Muscle of leg (tissue), 11 donors: Measurements from ENCODE around the gene PRRX2. TPM values are rescaled to one million over a fixed set of nuclear protein-coding genes. Genes with fewer than 3 reads are reported as not detected.

Experiments used
- DNase-seq: peaks from one replicate; pipeline ENCODE4 v3.0.0; 2013
- H3K27ac ChIP-seq: one replicate; pipeline ENCODE4 v1.5.1; 2013; ENCODE audit warnings: mild to moderate bottlenecking, low read length, control low read depth
- H3K27me3 ChIP-seq: one replicate; pipeline ENCODE4 v1.6.1; 2013; ENCODE audit warnings: low read length; ENCODE audit not compliant: control insufficient read depth, insufficient read depth
- H3K36me3 ChIP-seq: one replicate; pipeline ENCODE4 v1.6.1; 2013; ENCODE audit warnings: low read length; ENCODE audit not compliant: control insufficient read depth, insufficient read depth
- H3K4me1 ChIP-seq: one replicate; pipeline ENCODE4 v1.6.1; 2013; ENCODE audit warnings: low read length; ENCODE audit not compliant: control insufficient read depth, insufficient read depth
- H3K4me3 ChIP-seq: one replicate; pipeline ENCODE4 v1.5.1; 2013; ENCODE audit warnings: low read length, control low read depth
- H3K9me3 ChIP-seq: replicated peaks from 2 replicates; pipeline ENCODE4 v1.6.1; 2013; ENCODE audit warnings: low read depth, low read length; ENCODE audit not compliant: control insufficient read depth
- WGBS: methylation state at CpG from one replicate; pipeline ENCODE4 v1.1.5; 2013; ENCODE audit warnings: missing lambda C conversion rate; ENCODE audit not compliant: insufficient coverage; 5-methylcytosine and 5-hydroxymethylcytosine counted together
- polyA plus RNA-seq, 8 donors: library from polyadenylated mRNA; unstranded; fragments of 120-200 nt; gene quantifications; one replicate each; pipeline versions ENCODE4 v1.2.1 to v1.2.3, GENCODE V29; 2013; ENCODE audit warnings: inconsistent platforms in 1 of 8, low replicate concordance in 1 of 8; ENCODE audit not compliant: insufficient read length in 8 of 8, insufficient read depth in 1 of 8
- total RNA-seq: library from RNA; stranded (reverse); fragments of 120-200 nt; gene quantifications from one replicate; pipeline ENCODE4 v1.2.4, GENCODE V29; 2013

The PRRX2 gene
- total and polyA plus RNA-seq, 9 donors: 2.3 to 8.9 (median 4.5) TPM

GRCh38 chr9:129673602-129674001 lies 8.2 kb downstream of the PRRX2 start:
- H3K27me3 ChIP-seq: peaks cover 37% of the 10 kb centered on the region
- WGBS: 71% methylated on average over 10 of the region's 12 CpGs

GRCh38 chr9:129674229-129674628 lies 8.8 kb downstream of the PRRX2 start:
- Histone ChIP-seq H3K27me3 (peaks cover 37% of the 10 kb centered on the region), H3K4me3 (no peak overlapping the region), H3K9me3 (no peaks in the 10 kb centered on the region), H3K27ac (no peak overlapping the region), H3K36me3 (no peaks in the 10 kb centered on the region), H3K4me1 (peaks cover 26% of the 10 kb centered on the region)
- 86% methylated on average over 7 of the region's 7 CpGs for WGBS
- DNase-seq: no peak

More at GRCh38 chr9:129673602-129674001, 8.2 kb downstream of the PRRX2 start:
- Histone ChIP-seq H3K4me3 (no peak overlapping the region), H3K9me3 (no peaks in the 10 kb centered on the region), H3K36me3 (no peaks in the 10 kb centered on the region), H3K27ac (no peak overlapping the region), H3K4me1 (peaks cover 26% of the 10 kb centered on the region)
- DNase-seq: no peak

- H3K27me3 ChIP-seq: peaks cover 39% of the 10 kb centered on the region
Observed at GRCh38 chr9:129675620-129676019, 10.2 kb downstream of the PRRX2 start.

GRCh38 chr9:129676287-129676686 lies 10.8 kb downstream of the PRRX2 start:
- no peak overlapping the region for H3K27ac ChIP-seq
- H3K4me3 ChIP-seq: no peak overlapping the region
- 84% methylated on average over 4 of the region's 4 CpGs for WGBS
- peaks cover 26% of the 10 kb centered on the region for H3K4me1 ChIP-seq
- DNase-seq: no peak
- no peaks in the 10 kb centered on the region for H3K36me3 ChIP-seq
- no peaks in the 10 kb centered on the region for H3K9me3 ChIP-seq
- peaks cover 41% of the 10 kb centered on the region for H3K27me3 ChIP-seq

More at GRCh38 chr9:129675620-129676019, 10.2 kb downstream of the PRRX2 start:
- no peak overlapping the region for H3K4me3 ChIP-seq
- no peaks in the 10 kb centered on the region for H3K36me3 ChIP-seq
- WGBS: 18% methylated on average over 21 of the region's 27 CpGs
- no peaks in the 10 kb centered on the region for H3K9me3 ChIP-seq
- H3K27ac ChIP-seq: no peak overlapping the region
- peaks cover 26% of the 10 kb centered on the region for H3K4me1 ChIP-seq
- DNase-seq: peak; percentile 22

- peak; percentile 66 for DNase-seq
- H3K27me3 ChIP-seq: peaks cover 42% of the 10 kb centered on the region
- peak overlapping the region; percentile 63 for H3K27ac ChIP-seq
Observed at GRCh38 chr9:129676975-129677374, 11.5 kb downstream of the PRRX2 start.

GRCh38 chr9:129677456-129677855 lies 12.0 kb downstream of the PRRX2 start:
- DNase-seq: peak; percentile 81
- no peaks in the 10 kb centered on the region for H3K9me3 ChIP-seq
- H3K36me3 ChIP-seq: no peaks in the 10 kb centered on the region
- H3K4me1 ChIP-seq: peaks cover 26% of the 10 kb centered on the region
- no peak overlapping the region for H3K4me3 ChIP-seq
- peaks cover 43% of the 10 kb centered on the region for H3K27me3 ChIP-seq
- WGBS: no CpG with 5 or more reads among the region's 9 CpGs
- peak overlapping the region; percentile 63 for H3K27ac ChIP-seq

More at GRCh38 chr9:129676975-129677374, 11.5 kb downstream of the PRRX2 start:
- Histone ChIP-seq H3K4me3 (no peak overlapping the region), H3K4me1 (peaks cover 26% of the 10 kb centered on the region), H3K9me3 (no peaks in the 10 kb centered on the region), H3K36me3 (no peaks in the 10 kb centered on the region)
- 60% methylated on average over 7 of the region's 12 CpGs for WGBS

GRCh38 chr9:129678844-129679243 lies 13.4 kb downstream of the PRRX2 start:
- Histone ChIP-seq H3K27ac (no peak overlapping the region), H3K4me3 (no peak overlapping the region), H3K9me3 (no peaks in the 10 kb centered on the region), H3K27me3 (peaks cover 43% of the 10 kb centered on the region), H3K4me1 (peaks cover 26% of the 10 kb centered on the region), H3K36me3 (no peaks in the 10 kb centered on the region)
- 72% methylated on average over 9 of the region's 9 CpGs for WGBS
- DNase-seq: no peak

GRCh38 chr9:129679537-129679936 lies 14.1 kb downstream of the PRRX2 start:
- Histone ChIP-seq H3K9me3 (no peaks in the 10 kb centered on the region), H3K4me3 (no peak overlapping the region), H3K27me3 (peaks cover 37% of the 10 kb centered on the region), H3K4me1 (peaks cover 26% of the 10 kb centered on the region), H3K27ac (no peak overlapping the region), H3K36me3 (no peaks in the 10 kb centered on the region)
- WGBS: 73% methylated on average over 7 of the region's 9 CpGs
- no peak for DNase-seq

GRCh38 chr9:129681924-129682323 lies 16.5 kb downstream of the PRRX2 start:
- peaks cover 9% of the 10 kb centered on the region for H3K4me1 ChIP-seq
- H3K27me3 ChIP-seq: peaks cover 22% of the 10 kb centered on the region
- WGBS: 100% methylated on average over 2 of the region's 11 CpGs
- H3K4me3 ChIP-seq: no peak overlapping the region
- no peaks in the 10 kb centered on the region for H3K36me3 ChIP-seq
- DNase-seq: no peak
- no peak overlapping the region for H3K27ac ChIP-seq
- H3K9me3 ChIP-seq: no peaks in the 10 kb centered on the region

GRCh38 chr9:129682381-129682780 lies 16.9 kb downstream of the PRRX2 start:
- Histone ChIP-seq H3K36me3 (no peaks in the 10 kb centered on the region), H3K9me3 (no peaks in the 10 kb centered on the region), H3K27ac (no peak overlapping the region), H3K27me3 (peaks cover 18% of the 10 kb centered on the region), H3K4me3 (no peak overlapping the region), H3K4me1 (peaks cover 5% of the 10 kb centered on the region)
- no peak for DNase-seq
- 91% methylated on average over 3 of the region's 7 CpGs for WGBS
